ENCODE data around the gene C21orf58.

C21orf58 gene

DNA sequence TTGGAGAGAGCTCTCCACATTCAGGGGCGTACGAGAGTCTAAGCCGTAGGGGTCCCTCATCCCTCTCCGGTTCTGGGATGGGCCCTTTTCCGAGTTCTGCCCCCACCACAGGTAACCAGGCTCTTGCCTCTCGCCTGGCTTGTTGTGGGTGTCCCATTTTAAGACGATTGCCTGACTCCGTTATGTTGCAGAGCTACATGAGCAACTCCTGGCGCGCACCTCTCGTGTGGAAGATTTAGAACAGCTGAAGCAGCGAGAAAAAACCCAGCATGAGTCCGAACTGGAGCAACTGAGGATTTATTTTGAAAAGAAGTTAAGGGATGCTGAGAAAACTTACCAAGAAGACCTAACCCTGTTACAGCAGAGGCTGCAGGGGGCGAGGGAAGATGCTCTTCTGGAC is 29.2 kb upstream of the C21orf58 start:
- DNase-seq, result no peak

GRCh38 chr21:46352164-46352515 is 28.5 kb upstream of the C21orf58 start:
- no peak for DNase-seq

DNA sequence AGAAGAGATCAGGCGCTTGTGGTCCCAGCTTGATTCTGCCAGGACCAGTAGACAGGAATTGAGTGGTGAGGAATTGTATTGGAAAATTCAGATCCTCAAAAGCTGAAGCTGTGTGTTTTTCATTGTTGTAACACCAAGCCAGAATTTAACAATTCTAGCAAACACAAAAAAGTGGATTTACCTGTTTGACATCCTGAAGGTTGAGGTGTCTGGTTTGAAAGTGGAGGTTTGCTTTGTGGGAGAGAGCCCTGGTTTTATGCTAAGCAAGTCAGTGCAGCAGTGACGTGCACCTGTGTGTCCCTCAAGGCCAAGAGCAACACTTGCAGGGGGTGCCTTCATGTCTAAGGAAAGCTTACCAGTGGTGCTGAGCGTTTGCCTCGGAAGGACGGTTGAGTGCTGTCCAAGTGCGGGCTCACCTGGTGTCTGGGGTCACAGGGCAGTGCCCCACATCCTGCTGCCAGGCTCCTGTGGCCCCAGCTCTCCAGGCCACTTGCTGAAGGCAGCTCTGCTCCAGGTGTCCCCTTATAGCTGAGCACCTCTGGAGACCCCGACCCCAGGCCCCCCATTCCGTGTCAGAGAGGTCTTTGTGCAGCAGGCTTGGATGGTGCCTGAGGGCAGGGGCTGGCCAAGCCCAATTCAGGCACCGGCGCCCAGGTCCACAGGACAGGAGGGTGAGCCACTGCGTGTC is 27.9 kb upstream of the C21orf58 start:
- DNase-seq, result no peak

DNA sequence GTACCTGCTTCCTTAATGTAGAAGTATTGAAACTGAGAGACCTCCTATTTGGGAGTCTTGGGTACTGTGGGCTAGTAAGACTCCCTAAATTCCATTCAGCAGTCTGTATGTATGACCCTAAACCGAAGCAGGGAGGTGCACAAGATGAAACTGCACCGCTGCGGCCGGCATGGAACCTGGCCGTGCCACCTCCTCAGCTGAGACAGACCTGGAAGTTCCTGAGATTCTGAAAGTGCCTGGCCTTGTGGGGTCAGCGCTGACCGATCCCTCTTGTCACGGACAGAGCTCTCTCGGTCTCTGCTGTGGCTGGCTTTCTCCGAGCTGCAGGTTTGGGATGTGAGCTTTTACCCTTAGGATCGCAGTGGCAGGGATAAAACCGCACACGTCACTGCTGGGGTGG is 27.3 kb upstream of the C21orf58 start:
- DNase-seq, result no peak

- DNase-seq, result no peak
Observed at GRCh38 chr21:46350571-46350970, 26.9 kb upstream of the C21orf58 start.

GRCh38 chr21:46349134-46349760 is 25.6 kb upstream of the C21orf58 start:
- DNase-seq, result no peak

DNA sequence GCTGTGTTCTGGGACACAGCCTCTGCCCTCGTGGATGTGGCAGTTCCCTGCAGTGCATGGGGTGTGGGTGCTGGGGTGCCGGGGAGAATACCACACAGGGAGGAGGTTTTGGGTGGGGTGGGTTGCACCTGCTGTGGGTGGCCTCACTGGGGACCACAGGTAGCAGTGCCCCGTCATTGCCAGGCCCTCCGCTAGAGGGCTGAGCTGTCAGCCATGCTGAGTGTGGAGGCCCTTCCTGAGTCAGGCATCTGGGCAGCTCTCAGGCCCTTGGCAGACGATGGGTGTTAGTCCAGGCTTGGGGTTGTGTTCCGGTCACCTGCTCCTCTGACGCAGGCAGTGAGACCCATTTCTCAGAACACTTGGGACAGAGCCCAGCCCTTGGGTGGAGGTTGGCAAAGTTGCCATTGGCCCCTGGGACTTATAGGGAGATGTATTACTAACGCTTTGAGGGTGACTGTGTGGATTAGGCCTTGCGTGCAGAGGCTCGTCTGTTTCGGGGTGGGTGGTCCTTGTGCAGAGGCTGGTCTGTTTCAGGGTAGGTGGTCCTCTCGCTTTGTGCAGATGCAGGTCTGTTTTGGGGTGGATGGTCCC is 24.2 kb upstream of the C21orf58 start:
- DNase-seq, result no peak

DNA sequence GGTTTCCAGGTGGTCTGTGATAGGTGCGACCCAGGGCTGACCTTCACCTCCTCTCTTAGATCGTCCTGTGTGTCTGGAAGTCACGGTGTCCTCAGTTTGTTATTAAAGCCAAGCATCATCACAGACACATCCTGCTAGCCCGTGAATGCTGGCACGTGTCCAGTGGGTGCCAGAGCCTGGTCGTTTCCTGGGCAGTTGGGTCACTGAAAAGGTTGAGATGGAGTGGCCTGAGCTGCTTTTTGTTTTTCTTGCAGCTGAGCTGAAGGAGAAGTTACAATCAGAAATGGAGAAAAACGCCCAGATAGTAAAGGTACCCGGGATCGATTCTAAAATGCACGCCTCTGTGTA is 23.5 kb upstream of the C21orf58 start:
- no peak for DNase-seq

- DNase-seq, result no peak
Observed at GRCh38 chr21:46346296-46347202, 22.9 kb upstream of the C21orf58 start.

GRCh38 chr21:46345861-46346260 is 22.2 kb upstream of the C21orf58 start:
- DNase-seq, result no peak

- no peak for DNase-seq
Observed at GRCh38 chr21:46344219-46344915, 20.7 kb upstream of the C21orf58 start.

DNA sequence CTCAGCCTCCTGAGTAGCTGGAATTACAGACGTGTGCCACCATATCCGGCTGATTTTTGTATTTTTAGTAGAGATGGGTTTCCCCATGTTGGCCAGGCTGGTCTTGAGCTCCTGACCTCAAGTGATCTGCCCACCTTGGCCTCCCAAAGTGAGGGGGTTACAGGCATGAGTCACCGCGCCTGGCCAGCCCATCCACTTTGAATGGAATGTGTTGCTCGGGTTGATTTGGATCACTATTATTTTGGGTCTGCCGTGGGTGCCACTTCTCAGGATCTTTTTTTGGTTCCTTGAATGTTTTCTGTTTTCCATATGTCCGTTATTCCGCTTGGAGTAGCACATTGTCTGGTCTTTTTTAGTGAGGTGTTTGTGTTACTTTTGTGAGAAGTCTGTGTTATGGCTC is 17.3 kb upstream of the C21orf58 start:
- DNase-seq, result no peak

DNA sequence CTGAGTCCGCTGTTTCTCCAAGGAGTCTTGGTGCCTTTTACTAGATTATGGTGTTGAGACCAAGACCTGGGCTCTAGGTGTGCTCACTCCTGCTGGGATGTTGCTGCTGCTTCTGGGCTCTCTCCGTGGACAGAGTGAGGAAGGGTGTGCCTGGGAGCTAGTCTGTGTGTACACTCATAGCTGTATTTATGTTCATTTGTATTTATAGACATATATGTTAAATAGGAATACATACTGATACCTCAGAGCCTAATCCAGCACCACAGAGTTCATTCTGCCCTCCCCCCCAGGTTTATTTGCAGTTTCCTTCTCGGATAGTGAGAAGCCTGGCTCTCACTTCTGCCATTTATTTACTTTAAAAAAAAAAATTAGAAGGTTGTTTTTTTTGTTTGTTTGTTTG is 12.9 kb upstream of the C21orf58 start:
- DNase-seq, result no peak

DNA sequence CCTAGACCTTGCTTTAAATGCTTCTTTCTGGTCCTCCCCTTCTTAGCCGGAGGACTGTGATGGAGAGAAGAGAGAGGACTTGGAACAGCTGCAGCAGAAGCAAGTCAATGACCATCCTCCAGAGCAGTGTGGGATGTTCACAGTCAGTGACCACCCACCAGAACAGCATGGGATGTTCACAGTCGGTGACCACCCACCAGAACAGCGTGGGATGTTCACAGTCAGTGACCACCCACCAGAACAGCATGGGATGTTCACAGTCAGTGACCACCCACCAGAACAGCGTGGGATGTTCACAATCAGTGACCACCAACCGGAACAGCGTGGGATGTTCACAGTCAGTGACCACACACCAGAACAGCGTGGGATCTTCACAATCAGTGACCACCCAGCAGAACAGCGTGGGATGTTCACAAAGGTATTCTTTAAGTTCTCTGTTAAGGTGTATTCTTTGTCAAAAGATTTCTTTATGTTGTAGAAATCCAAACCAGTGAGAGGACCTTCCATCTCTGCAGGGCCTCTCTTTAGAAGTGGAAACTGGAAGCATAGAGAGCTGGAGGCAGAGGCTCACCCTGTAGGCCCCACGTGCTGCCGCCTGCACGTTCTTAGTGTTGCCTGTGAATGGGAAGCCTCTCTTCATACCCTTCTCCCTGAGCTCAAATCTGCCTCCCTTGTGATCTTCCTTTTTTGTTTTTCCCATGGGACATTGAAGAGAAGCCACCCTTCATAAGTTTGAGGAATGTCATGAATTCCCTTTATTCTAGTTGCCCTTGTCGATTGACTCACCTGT is 10.9 kb upstream of the C21orf58 start:
- no peak for DNase-seq

DNA sequence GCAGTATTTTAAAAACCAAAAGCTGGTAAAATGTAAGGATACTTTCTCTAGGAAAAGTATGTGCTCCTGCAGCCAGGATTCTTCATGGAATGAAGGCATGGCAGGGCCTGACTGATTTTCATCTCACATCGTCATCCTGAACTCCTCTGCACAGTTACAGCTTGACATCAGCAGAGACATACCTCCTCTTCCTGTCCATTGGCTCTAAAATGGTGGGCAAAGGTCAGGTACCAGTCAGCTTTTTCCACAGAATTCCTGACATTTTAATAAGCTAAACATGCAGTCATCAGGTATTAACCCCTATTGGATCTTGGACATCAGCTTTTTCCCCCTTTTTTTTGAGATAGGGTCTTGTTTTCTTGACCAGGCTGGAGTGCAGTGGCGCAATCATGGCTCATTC is 6.1 kb upstream of the C21orf58 start:
- DNase-seq, result no peak

- DNase-seq, result no peak
Observed at GRCh38 chr21:46328151-46328550, 4.5 kb upstream of the C21orf58 start.

DNA sequence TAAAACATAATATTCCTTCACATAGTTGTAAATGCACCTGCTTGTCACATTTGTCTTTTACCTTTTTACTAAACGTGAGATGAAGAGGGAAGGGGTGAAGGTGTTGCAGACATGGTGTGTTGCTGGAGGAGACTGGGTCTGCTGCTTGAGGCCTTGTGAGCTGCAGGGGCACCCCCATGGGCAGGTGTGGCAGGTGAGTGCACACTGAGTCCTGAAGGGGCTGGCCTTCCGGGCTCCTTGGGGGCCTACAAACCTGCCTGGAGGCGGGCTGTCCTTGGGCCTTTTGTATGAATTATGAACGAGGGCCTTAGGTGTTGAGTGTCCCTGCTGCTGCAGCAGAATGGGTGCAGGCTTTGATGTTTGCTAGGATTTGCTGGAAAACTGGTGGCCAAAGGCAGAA is 4.0 kb upstream of the C21orf58 start:
- no peak for DNase-seq

GRCh38 chr21:46326110-46326703 is 2.5 kb upstream of the C21orf58 start:
- DNase-seq, result no peak

DNA sequence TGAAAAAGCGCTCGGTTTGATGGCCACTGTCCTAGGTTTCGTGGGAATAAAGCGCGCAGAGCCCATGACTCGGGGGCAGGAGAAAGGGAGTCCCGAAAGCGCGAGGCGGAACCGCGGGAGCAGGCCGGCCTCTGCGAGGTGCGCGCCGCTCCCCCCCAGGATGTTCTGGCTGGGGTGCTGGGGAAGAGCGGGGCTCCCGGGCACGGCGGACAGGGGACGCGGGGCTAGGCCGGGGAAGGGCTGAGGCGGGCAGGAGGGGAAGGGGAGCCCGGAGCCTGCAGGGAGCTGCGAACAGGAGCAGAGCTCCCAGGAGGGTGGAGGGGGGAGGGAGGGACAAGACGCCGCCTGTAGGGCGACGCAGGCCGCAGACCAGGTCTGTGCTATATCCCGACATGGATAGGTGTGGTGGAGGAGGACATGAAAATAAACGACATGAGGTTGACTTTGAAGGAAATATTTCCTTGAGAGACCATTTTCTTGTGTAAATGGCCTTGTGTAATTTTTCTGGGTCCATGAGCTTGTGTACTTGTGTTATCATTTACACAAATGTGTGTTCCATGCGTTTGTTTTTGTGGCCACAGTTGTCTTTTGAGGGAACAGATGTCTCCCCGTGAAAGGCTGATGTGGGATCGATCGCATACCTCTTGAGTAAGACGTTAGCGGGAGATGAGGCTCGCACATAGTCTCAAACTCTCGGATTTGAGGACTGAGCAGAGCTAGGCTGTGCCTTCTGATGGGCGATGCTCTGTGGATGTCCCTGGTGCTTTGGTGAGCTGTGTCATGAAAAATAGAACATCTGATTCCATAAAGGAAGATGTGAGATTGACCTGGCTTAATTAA is 1.6 kb upstream of the C21orf58 start:
- DNase-seq, result peak; percentile 14 to 17

- DNase-seq, result peak; percentile 87 to 88
Observed at GRCh38 chr21:46324390-46325072, 861 bp upstream of the C21orf58 start.

All from CD4-positive, alpha-beta T cell treated with Interleukin-1 beta for 1 hour (primary cell).